ENCODE data around the gene PRTFDC1. TPM values are rescaled to one million over a fixed set of nuclear protein-coding genes. Genes with fewer than 3 reads are reported as not detected.

The PRTFDC1 gene
- polyA plus RNA-seq, 1 donor (not counting 4 experiments of a cell fraction or from before 2014, with no cell fraction given): 2.2 TPM

- H2AFZ ChIP-seq (ENCODE audit: control insufficient read depth, low read length): no peak overlapping the region
These were observed 20.8 kb upstream of the PRTFDC1 start for GRCh38 chr10:24973163-24973562.

DNA sequence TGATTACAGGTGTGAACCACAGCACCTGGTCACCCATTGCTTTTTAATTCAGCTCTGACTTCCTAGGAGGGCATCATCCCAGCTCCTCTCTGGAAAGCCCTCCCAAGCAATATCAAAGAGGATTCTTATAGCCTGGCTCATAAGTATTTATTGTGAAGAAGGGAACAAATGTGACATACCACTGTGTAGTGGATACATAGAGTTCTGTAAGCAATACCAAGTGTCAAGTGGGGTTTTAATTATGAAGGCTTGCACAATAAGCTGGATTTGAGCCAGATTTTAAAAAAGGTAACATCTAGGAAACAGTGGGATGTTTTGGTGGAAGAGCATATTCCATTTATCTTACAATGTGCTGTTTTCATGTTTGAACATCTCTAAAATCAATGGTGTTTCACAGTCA is 19.0 kb upstream of the PRTFDC1 start:
- H3K4me1 ChIP-seq (ENCODE audit: control insufficient read depth, extremely low read depth, insufficient read depth, low read length): no peaks in the 10 kb centered on the region
- no peak overlapping the region for H2AFZ ChIP-seq (ENCODE audit: control insufficient read depth, low read length)
- H3K27me3 ChIP-seq (ENCODE audit: control insufficient read depth, extremely low read depth, insufficient read depth, low read length): no peaks in the 10 kb centered on the region
- H4K20me1 ChIP-seq (ENCODE audit: control insufficient read depth, extremely low read depth, insufficient read depth, low read length): no peaks in the 10 kb centered on the region
- FAIRE-seq: peak; percentile 17
- no peaks in the 10 kb centered on the region for H3K36me3 ChIP-seq (ENCODE audit: control insufficient read depth in 2 of 2, extremely low read depth in 1 of 2, insufficient read depth in 2 of 2, low read length in 2 of 2)
- dilution Hi-C loops (cut with MboI; ENCODE audit: extremely low pct_ligation_motif_present, low sequenced_read_pairs): no loop called here
- no peaks in the 10 kb centered on the region for H3K9me1 ChIP-seq (ENCODE audit: control insufficient read depth, extremely low read depth, insufficient read depth, low read length)
- no peak overlapping the region for H3K27ac ChIP-seq (ENCODE audit: control insufficient read depth, insufficient read depth, low read length)
- no peaks in the 10 kb centered on the region for H3K79me2 ChIP-seq (ENCODE audit: control insufficient read depth, insufficient read depth, low read length)
- DNase-seq (ENCODE audit: low read depth, low spot score): no peak
- no peak overlapping the region for H3K4me2 ChIP-seq (ENCODE audit: control insufficient read depth, extremely low read depth, insufficient read depth, low read depth, low read length)
- H3K9me3 ChIP-seq (ENCODE audit: control insufficient read depth, low read depth, low read length): no peaks in the 10 kb centered on the region
- H3K4me3 ChIP-seq (ENCODE audit: control insufficient read depth in 2 of 3, extremely low read depth in 1 of 3, insufficient read depth in 2 of 3, low read depth in 1 of 3, low read length in 3 of 3): no peak overlapping the region
- TF ChIP-seq EZH2 (IDR thresholded peaks at IDR 0.05; ENCODE audit: low read length): no peak
- no peak for TF ChIP-seq CTCF (optimal IDR thresholded peaks at IDR 0.05 in 1 of 3, IDR thresholded peaks at IDR 0.05 in 1 of 3, conservative IDR thresholded peaks at IDR 0.05 in 1 of 3; ENCODE audit: extremely low read depth in 1 of 3, insufficient read depth in 2 of 3, low read length in 3 of 3)
- no peak overlapping the region for H3K9ac ChIP-seq (ENCODE audit: control insufficient read depth, extremely low read depth, insufficient read depth, low read length)

More at GRCh38 chr10:24973163-24973562, 20.8 kb upstream of the PRTFDC1 start:
- TF ChIP-seq CTCF (optimal IDR thresholded peaks at IDR 0.05 in 1 of 3, IDR thresholded peaks at IDR 0.05 in 1 of 3, conservative IDR thresholded peaks at IDR 0.05 in 1 of 3; ENCODE audit: extremely low read depth in 1 of 3, insufficient read depth in 2 of 3, low read length in 3 of 3): no peak
- no peak for TF ChIP-seq EZH2 (IDR thresholded peaks at IDR 0.05; ENCODE audit: low read length)
- H4K20me1 ChIP-seq (ENCODE audit: control insufficient read depth, extremely low read depth, insufficient read depth, low read length): no peaks in the 10 kb centered on the region
- dilution Hi-C loops (cut with MboI; ENCODE audit: extremely low pct_ligation_motif_present, low sequenced_read_pairs): no loop called here
- no peak overlapping the region for H3K4me3 ChIP-seq (ENCODE audit: control insufficient read depth in 2 of 3, extremely low read depth in 1 of 3, insufficient read depth in 2 of 3, low read depth in 1 of 3, low read length in 3 of 3)
- H3K9ac ChIP-seq (ENCODE audit: control insufficient read depth, extremely low read depth, insufficient read depth, low read length): no peak overlapping the region
- H3K36me3 ChIP-seq (ENCODE audit: control insufficient read depth in 2 of 2, extremely low read depth in 1 of 2, insufficient read depth in 2 of 2, low read length in 2 of 2): no peaks in the 10 kb centered on the region
- H3K4me1 ChIP-seq (ENCODE audit: control insufficient read depth, extremely low read depth, insufficient read depth, low read length): no peaks in the 10 kb centered on the region
- no peak for DNase-seq (ENCODE audit: low read depth, low spot score)
- no peak for FAIRE-seq
- no peaks in the 10 kb centered on the region for H3K27me3 ChIP-seq (ENCODE audit: control insufficient read depth, extremely low read depth, insufficient read depth, low read length)
- H3K4me2 ChIP-seq (ENCODE audit: control insufficient read depth, extremely low read depth, insufficient read depth, low read depth, low read length): no peak overlapping the region
- H3K27ac ChIP-seq (ENCODE audit: control insufficient read depth, insufficient read depth, low read length): no peak overlapping the region
- H3K9me1 ChIP-seq (ENCODE audit: control insufficient read depth, extremely low read depth, insufficient read depth, low read length): no peaks in the 10 kb centered on the region
- H3K9me3 ChIP-seq (ENCODE audit: control insufficient read depth, low read depth, low read length): no peaks in the 10 kb centered on the region
- H3K79me2 ChIP-seq (ENCODE audit: control insufficient read depth, insufficient read depth, low read length): no peaks in the 10 kb centered on the region
